Skin of body (tissue), 2 donors: ENCODE data around the gene LDHD. TPM values are rescaled to one million over a fixed set of nuclear protein-coding genes. Genes with fewer than 3 reads are reported as not detected.

Experiments used
- DNase-seq: peaks from one replicate; lab custom pipeline; 2025; lab: John Stamatoyannopoulos, UW
- total RNA-seq: library from RNA; depleted of rRNA; stranded (reverse); fragments of >200 nt; gene quantifications from one replicate; pipeline ENCODE4 v1.2.3, GENCODE V29; 2014

LDHD gene
- total RNA-seq, 1 donor from 2014 or later, result 7.5 TPM

DNA sequence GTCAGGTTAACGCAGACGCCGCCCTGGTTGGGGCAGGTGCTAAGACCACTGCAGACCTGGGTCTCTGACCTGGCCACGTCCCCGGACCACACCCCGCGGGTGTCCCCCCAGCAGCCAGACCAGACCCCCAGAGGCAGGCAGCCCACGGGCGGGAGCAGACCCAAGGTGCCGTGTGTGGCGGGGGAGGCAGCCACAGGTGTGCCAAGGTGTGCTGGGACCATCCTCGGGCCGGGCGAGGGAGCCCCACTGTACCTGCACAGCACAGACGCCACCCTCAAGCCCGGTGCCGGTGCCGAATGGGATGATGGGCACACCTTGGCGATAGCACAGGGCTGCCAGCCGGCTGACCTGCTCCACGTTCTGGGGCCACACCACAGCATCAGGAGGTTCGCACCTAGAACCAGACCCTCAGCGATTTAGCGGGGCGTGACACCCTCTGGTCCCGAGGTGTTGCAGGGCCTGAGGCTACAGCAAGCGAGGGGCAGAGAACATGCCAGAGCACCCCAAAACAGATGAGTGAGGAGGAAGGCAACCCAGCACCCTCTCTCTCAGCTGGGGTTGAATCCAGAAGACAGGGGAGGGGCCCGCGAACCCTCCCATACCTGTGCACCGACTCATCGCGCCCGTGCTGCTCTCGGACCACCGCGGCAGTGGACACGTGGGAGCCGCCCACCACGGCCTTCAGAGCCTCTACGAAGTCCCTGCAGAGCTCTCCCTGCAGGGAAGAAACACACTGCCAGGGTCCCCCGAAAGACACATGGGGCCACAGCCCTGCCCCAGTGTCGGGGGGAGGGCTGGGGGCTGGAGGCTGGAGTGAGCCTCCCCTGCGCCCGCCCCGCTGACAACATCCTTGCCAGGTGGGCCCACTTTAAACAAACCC lies 1.4 kb downstream of the LDHD start:
- DNase-seq, result no peak

GRCh38 chr16:75114179-75114945 lies 2.2 kb downstream of the LDHD start:
- DNase-seq, result no peak

- no peak for DNase-seq
Measured at GRCh38 chr16:75113541-75114121, 2.9 kb downstream of the LDHD start.

GRCh38 chr16:75112734-75113491 lies 3.7 kb downstream of the LDHD start:
- no peak for DNase-seq

- DNase-seq, result no peak
Measured at GRCh38 chr16:75111961-75112733, 4.4 kb downstream of the LDHD start.

DNA sequence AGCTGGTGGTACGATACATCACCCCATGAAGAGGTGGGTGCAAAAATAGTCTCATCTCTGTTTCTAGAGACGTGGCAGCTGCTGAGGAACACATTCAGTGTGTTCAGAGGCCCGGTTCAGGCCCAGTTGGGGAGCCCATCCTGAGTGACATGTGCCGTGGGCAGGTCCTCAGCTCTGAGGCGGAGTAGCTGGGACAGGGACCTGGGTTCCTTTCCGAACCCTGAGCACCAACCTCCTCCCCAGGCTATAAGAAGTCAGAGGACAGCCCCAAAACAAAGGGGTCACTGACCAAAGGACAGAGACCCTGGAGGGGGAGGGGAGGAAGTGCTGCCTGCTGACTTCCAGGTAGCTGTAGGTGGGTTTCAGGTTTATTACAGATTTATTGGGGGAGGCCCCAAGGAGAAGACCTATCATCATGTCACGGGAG lies 5.1 kb downstream of the LDHD start:
- DNase-seq, result no peak

DNA sequence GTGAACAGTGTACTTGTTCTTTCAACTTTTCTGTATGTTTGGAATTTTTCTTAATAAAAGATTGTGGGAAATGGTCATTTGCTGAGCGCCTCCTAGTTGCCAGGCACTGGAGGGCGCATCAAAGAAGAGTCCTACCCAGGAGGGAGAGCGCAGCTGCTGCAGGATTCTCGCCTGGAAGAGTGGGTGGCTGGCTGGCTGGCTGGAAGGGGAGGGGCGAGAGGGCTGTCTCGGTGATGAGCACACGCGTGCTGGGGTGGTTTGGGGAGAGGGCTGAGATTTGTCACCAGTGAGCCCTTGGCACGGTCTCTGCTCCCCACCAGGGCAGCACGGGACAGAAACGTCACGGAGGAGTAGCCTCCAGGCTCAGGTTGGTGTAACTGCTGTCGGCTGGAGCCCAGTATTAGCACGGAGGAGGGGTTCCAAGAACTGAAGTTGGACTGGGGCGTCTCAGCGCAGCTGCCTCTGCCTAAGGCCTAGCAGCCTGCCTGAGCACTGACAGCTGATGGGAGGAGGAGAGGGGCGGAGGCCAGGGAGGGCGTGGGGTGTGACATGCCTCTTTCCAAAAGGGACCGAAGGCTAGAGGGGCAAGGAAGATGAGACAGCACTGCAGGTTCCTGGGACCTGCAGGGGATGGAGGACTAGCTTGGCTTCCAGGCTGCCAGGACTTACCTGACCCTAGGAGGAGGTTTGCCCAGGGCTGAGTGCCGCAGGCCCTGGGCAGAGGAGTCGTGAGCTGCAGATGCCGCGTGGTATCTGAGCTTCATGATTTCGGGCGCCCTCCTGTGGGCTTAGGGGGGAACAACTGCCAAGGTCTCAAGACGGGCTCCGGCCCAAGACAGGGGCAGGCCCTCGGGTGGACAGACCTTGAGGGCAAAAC lies 5.7 kb downstream of the LDHD start:
- peak; percentile 93 for DNase-seq

- no peak for DNase-seq
Measured at GRCh38 chr16:75109732-75110243, 6.8 kb downstream of the LDHD start.

GRCh38 chr16:75108792-75109731 lies 7.5 kb downstream of the LDHD start:
- DNase-seq, result peak; percentile 26

GRCh38 chr16:75107505-75107904 lies 9.1 kb downstream of the LDHD start:
- no peak for DNase-seq

GRCh38 chr16:75106351-75107274 lies 10.0 kb downstream of the LDHD start:
- no peak for DNase-seq

GRCh38 chr16:75105306-75106061 lies 11.1 kb downstream of the LDHD start:
- peak; percentile 35 for DNase-seq

- DNase-seq, result no peak
Measured at GRCh38 chr16:75104836-75105235, 11.7 kb downstream of the LDHD start.

- no peak for DNase-seq
Measured at GRCh38 chr16:75103994-75104393, 12.6 kb downstream of the LDHD start.

GRCh38 chr16:75102595-75102994 lies 14.0 kb downstream of the LDHD start:
- DNase-seq, result no peak

DNA sequence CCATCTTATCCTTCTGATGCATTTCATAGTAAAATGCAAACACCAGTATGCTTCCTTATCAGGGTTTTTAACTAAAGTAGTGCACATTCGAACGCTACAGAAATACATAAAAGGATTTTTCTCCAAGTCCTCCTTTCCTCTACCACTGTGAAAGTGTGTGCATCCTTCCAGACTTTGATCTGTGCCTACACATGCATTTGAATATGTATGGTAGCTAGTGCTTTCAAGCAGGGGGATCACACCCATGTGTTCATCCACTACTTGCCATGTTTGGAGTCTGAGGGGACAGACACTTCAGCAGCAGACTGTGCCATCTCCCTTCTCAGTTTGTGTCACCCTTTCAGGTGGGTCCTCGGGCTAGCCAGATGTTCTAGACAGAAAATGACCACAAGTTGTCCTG lies 14.9 kb downstream of the LDHD start:
- DNase-seq, result no peak
